GM23338 (cell line): ENCODE results near the gene CDCP1. TPM values are rescaled to one million over a fixed set of nuclear protein-coding genes. Genes with fewer than 3 reads are reported as not detected.

Source experiments
- ATAC-seq: fragments of 200-7000 bp; cut with Tn5 transposase; 3 replicates; pipeline ENCODE4 v1.9.1; 2020
- DNase-seq: peaks from one replicate; pipeline ENCODE4 v3.0.0-alpha.2; 2015; ENCODE audit warnings: low spot score
- H2AFZ ChIP-seq: fragments of 200-600 bp; sonication (generic); 2 replicates; pipeline ENCODE4 v1.8.0; 2016; ENCODE audit warnings: antibody characterized with exemption, mild to moderate bottlenecking, moderate library complexity
- H3F3A ChIP-seq: fragments of 200-600 bp; sonication (generic); replicated peaks from 2 replicates; pipeline ENCODE4 v1.8.0; 2017; ENCODE audit warnings: antibody characterized with exemption, mixed run types, low read depth
- H3K27ac ChIP-seq: fragments of 200-600 bp; sonication (generic); 2 replicates; pipeline ENCODE4 v1.6.1; 2016; ENCODE audit warnings: low read depth
- H3K27me3 ChIP-seq: fragments of 200-600 bp; sonication (generic); 2 replicates; pipeline ENCODE4 v1.8.0; 2016; ENCODE audit warnings: mild to moderate bottlenecking, mixed run types, moderate library complexity; ENCODE audit not compliant: insufficient read depth
- H3K36me3 ChIP-seq: fragments of 200-600 bp; sonication (generic); 2 replicates; pipeline ENCODE4 v1.8.0; 2016; ENCODE audit warnings: mild to moderate bottlenecking; ENCODE audit not compliant: insufficient read depth
- H3K4me1 ChIP-seq: fragments of 200-600 bp; sonication (generic); 2 replicates; pipeline ENCODE4 v1.8.0; 2016; ENCODE audit warnings: mild to moderate bottlenecking, moderate library complexity; ENCODE audit not compliant: insufficient read depth
- H3K4me2 ChIP-seq: fragments of 200-600 bp; sonication (generic); 2 replicates; pipeline ENCODE4 v1.7.1; 2017; ENCODE audit warnings: mixed run types
- H3K4me3 ChIP-seq: fragments of 200-600 bp; sonication (generic); 2 replicates; pipeline ENCODE4 v1.6.1; 2016; ENCODE audit warnings: mixed run types
- H3K79me2 ChIP-seq: fragments of 200-600 bp; sonication (generic); replicated peaks from 2 replicates; pipeline ENCODE4 v1.8.0; 2017; ENCODE audit warnings: mild to moderate bottlenecking; ENCODE audit not compliant: insufficient read depth
- H3K9me2 ChIP-seq: fragments of 200-600 bp; sonication (generic); 2 replicates; pipeline ENCODE4 v1.8.0; 2017; ENCODE audit not compliant: insufficient read depth
- H4K20me1 ChIP-seq: fragments of 200-600 bp; sonication (generic); replicated peaks from 2 replicates; pipeline ENCODE4 v1.8.0; 2017; ENCODE audit warnings: mild to moderate bottlenecking; ENCODE audit not compliant: insufficient read depth
- H3K27ac Mint-ChIP-seq: 2 replicates; pipeline ENCODE4 v1.8.0; 2020; ENCODE audit warnings: inconsistent platforms, mild to moderate bottlenecking, moderate library complexity, mixed read lengths
- H3K27me3 Mint-ChIP-seq: 3 replicates; pipeline ENCODE4 v1.8.0; 2022; ENCODE audit warnings: low read depth, mild to moderate bottlenecking, moderate library complexity, mixed read lengths, inconsistent platforms; ENCODE audit not compliant: insufficient read depth, poor library complexity
- H3K36me3 Mint-ChIP-seq: 3 replicates; pipeline ENCODE4 v1.8.0; 2021; ENCODE audit warnings: low read depth, mild to moderate bottlenecking, inconsistent platforms, moderate library complexity, mixed read lengths
- H3K4me1 Mint-ChIP-seq: 3 replicates; pipeline ENCODE4 v1.8.0; 2020; ENCODE audit warnings: mild to moderate bottlenecking, inconsistent platforms, mixed read lengths
- H3K4me3 Mint-ChIP-seq: 3 replicates; pipeline ENCODE4 v1.8.0; 2021; ENCODE audit warnings: moderate library complexity, mild to moderate bottlenecking, inconsistent platforms, mixed read lengths
- H3K9me3 Mint-ChIP-seq: 3 replicates; pipeline ENCODE4 v1.8.0; 2020; ENCODE audit warnings: moderate library complexity, mild to moderate bottlenecking, inconsistent platforms, mixed read lengths
- CREB1 ChIP-seq: fragments of 250-450 bp; sonication (Bioruptor Pico); IDR thresholded peaks from 2 replicates; pipeline ENCODE4 v1.5.0; 2020; ENCODE audit warnings: low read depth, mild to moderate bottlenecking, moderate library complexity
- EZH2 ChIP-seq: fragments of 200-600 bp; sonication (generic); IDR thresholded peaks from one replicate; pipeline ENCODE4 v1.8.0; 2017; ENCODE audit warnings: antibody characterized with exemption, mild to moderate bottlenecking, low read depth; ENCODE audit not compliant: unreplicated experiment
- EZH2phosphoT487 ChIP-seq: fragments of 200-600 bp; sonication (generic); IDR thresholded peaks from one replicate; pipeline ENCODE4 v1.8.1; 2018; ENCODE audit warnings: antibody characterized with exemption; ENCODE audit not compliant: unreplicated experiment
- JUNB ChIP-seq: IDR thresholded peaks from one replicate; pipeline ENCODE4 v1.6.1; 2016; ENCODE audit warnings: antibody characterized with exemption; ENCODE audit not compliant: unreplicated experiment
- NANOG ChIP-seq: IDR thresholded peaks from 2 replicates; pipeline ENCODE4 v1.6.1; 2016; ENCODE audit warnings: antibody characterized with exemption, borderline replicate concordance
- POLR2AphosphoS5 ChIP-seq: IDR thresholded peaks from 2 replicates; pipeline ENCODE4 v1.6.1; 2016; ENCODE audit warnings: antibody characterized with exemption, low read depth
- STAT1 ChIP-seq: IDR thresholded peaks from one replicate; pipeline ENCODE4 v1.6.1; 2016; ENCODE audit warnings: antibody characterized with exemption; ENCODE audit not compliant: unreplicated experiment
- ZNF114 ChIP-seq: fragments of 250-450 bp; sonication (Bioruptor Pico); IDR thresholded peaks from 2 replicates; pipeline ENCODE4 v1.5.0; 2020; ENCODE audit warnings: mild to moderate bottlenecking, moderate library complexity
- ZNF331 ChIP-seq: fragments of 250-450 bp; sonication (Bioruptor Pico); IDR thresholded peaks from 2 replicates; pipeline ENCODE4 v1.5.0; 2020; ENCODE audit warnings: low read depth, mild to moderate bottlenecking, moderate library complexity
- polyA plus RNA-seq: library from polyadenylated mRNA; unstranded; fragments of >200 nt; fragmentation: Nextera tagmentation; extraction: Ambion mirVana; gene quantifications from 2 replicates; pipeline ENCODE4 v1.2.1, GENCODE V29; 2016
- total RNA-seq: library from RNA; depleted of rRNA; stranded (reverse); fragments of >200 nt; shearing (Covaris generic); gene quantifications from 2 replicates; pipeline ENCODE4 v1.2.3, GENCODE V29; 2014
- TF ChIP-seq, protein P1 (sequence below): fragments of 250-450 bp; sonication (Bioruptor Pico); IDR thresholded peaks from 2 replicates; pipeline ENCODE4 v1.5.0; 2020; ENCODE audit warnings: mild to moderate bottlenecking, moderate library complexity
- TF ChIP-seq, protein P2 (sequence below): IDR thresholded peaks from one replicate; pipeline ENCODE4 v1.6.1; 2018; ENCODE audit warnings: antibody characterized with exemption; ENCODE audit not compliant: unreplicated experiment
- TF ChIP-seq, protein P3 (sequence below): IDR thresholded peaks from 2 replicates; pipeline ENCODE4 v1.6.1; 2016; ENCODE audit warnings: antibody characterized with exemption

Gene CDCP1
- total and polyA plus RNA-seq, 2 experiments from 2014 or later: 7.7 to 20.1 TPM

DNA sequence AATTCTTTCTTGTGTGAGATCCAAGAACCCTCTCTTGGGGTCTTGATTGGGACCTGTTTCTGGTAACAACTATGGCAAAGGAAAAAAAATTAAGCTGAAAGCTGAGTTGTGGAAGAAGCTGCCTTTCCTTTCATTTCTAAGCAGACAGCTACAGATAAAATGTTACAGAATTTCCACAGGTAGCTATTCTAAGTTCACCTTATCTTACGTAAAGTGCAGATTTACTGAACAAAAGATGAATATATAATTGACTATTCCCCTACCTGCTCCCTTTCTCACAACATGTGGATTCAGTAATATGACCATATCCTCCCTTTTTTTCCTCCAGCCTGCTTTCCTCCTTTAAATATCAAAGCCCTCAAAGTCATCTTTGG is 83.5 kb downstream of the CDCP1 start:
- Mint-ChIP-seq H3K27me3 (peaks cover 33% of the 10 kb centered on the region), H3K9me3 (no peaks in the 10 kb centered on the region; the same call in 2 of the 3 replicates), H3K4me1 (peaks cover 20% of the 10 kb centered on the region; the same call in 2 of the 3 replicates), H3K36me3 (no peaks in the 10 kb centered on the region), H3K27ac (no peak overlapping the region), H3K4me3 (no peak overlapping the region)
- Histone ChIP-seq H3K4me1 (peaks cover 13% of the 10 kb centered on the region), H3K4me3 (no peak overlapping the region), H3K27me3 (peaks cover 39% of the 10 kb centered on the region), H3F3A (no peaks in the 10 kb centered on the region), H3K27ac (no peak overlapping the region), H3K79me2 (no peaks in the 10 kb centered on the region), H3K9me2 (no peaks in the 10 kb centered on the region), H4K20me1 (0 out of 2 replicates have a peak, but pooled peaks cover 3% of the 10 kb centered on the region), H3K36me3 (no peaks in the 10 kb centered on the region), H2AFZ (no peak overlapping the region), H3K4me2 (no peak overlapping the region)
- TF ChIP-seq, protein P1, sequence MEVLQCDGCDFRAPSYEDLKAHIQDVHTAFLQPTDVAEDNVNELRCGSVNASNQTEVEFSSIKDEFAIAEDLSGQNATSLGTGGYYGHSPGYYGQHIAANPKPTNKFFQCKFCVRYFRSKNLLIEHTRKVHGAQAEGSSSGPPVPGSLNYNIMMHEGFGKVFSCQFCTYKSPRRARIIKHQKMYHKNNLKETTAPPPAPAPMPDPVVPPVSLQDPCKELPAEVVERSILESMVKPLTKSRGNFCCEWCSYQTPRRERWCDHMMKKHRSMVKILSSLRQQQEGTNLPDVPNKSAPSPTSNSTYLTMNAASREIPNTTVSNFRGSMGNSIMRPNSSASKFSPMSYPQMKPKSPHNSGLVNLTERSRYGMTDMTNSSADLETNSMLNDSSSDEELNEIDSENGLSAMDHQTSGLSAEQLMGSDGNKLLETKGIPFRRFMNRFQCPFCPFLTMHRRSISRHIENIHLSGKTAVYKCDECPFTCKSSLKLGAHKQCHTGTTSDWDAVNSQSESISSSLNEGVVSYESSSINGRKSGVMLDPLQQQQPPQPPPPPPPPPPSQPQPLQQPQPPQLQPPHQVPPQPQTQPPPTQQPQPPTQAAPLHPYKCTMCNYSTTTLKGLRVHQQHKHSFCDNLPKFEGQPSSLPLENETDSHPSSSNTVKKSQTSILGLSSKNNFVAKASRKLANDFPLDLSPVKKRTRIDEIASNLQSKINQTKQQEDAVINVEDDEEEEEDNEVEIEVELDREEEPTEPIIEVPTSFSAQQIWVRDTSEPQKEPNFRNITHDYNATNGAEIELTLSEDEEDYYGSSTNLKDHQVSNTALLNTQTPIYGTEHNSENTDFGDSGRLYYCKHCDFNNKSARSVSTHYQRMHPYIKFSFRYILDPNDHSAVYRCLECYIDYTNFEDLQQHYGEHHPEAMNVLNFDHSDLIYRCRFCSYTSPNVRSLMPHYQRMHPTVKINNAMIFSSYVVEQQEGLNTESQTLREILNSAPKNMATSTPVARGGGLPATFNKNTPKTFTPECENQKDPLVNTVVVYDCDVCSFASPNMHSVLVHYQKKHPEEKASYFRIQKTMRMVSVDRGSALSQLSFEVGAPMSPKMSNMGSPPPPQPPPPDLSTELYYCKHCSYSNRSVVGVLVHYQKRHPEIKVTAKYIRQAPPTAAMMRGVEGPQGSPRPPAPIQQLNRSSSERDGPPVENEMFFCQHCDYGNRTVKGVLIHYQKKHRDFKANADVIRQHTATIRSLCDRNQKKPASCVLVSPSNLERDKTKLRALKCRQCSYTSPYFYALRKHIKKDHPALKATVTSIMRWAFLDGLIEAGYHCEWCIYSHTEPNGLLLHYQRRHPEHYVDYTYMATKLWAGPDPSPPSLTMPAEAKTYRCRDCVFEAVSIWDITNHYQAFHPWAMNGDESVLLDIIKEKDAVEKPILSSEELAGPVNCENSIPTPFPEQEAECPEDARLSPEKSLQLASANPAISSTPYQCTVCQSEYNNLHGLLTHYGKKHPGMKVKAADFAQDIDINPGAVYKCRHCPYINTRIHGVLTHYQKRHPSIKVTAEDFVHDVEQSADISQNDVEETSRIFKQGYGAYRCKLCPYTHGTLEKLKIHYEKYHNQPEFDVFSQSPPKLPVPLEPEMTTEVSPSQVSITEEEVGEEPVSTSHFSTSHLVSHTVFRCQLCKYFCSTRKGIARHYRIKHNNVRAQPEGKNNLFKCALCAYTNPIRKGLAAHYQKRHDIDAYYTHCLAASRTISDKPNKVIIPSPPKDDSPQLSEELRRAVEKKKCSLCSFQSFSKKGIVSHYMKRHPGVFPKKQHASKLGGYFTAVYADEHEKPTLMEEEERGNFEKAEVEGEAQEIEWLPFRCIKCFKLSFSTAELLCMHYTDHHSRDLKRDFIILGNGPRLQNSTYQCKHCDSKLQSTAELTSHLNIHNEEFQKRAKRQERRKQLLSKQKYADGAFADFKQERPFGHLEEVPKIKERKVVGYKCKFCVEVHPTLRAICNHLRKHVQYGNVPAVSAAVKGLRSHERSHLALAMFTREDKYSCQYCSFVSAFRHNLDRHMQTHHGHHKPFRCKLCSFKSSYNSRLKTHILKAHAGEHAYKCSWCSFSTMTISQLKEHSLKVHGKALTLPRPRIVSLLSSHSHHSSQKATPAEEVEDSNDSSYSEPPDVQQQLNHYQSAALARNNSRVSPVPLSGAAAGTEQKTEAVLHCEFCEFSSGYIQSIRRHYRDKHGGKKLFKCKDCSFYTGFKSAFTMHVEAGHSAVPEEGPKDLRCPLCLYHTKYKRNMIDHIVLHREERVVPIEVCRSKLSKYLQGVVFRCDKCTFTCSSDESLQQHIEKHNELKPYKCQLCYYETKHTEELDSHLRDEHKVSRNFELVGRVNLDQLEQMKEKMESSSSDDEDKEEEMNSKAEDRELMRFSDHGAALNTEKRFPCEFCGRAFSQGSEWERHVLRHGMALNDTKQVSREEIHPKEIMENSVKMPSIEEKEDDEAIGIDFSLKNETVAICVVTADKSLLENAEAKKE (CRISPR knock-in tag): no peak
- TF ChIP-seq, protein P2, sequence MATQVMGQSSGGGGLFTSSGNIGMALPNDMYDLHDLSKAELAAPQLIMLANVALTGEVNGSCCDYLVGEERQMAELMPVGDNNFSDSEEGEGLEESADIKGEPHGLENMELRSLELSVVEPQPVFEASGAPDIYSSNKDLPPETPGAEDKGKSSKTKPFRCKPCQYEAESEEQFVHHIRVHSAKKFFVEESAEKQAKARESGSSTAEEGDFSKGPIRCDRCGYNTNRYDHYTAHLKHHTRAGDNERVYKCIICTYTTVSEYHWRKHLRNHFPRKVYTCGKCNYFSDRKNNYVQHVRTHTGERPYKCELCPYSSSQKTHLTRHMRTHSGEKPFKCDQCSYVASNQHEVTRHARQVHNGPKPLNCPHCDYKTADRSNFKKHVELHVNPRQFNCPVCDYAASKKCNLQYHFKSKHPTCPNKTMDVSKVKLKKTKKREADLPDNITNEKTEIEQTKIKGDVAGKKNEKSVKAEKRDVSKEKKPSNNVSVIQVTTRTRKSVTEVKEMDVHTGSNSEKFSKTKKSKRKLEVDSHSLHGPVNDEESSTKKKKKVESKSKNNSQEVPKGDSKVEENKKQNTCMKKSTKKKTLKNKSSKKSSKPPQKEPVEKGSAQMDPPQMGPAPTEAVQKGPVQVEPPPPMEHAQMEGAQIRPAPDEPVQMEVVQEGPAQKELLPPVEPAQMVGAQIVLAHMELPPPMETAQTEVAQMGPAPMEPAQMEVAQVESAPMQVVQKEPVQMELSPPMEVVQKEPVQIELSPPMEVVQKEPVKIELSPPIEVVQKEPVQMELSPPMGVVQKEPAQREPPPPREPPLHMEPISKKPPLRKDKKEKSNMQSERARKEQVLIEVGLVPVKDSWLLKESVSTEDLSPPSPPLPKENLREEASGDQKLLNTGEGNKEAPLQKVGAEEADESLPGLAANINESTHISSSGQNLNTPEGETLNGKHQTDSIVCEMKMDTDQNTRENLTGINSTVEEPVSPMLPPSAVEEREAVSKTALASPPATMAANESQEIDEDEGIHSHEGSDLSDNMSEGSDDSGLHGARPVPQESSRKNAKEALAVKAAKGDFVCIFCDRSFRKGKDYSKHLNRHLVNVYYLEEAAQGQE: no peak
- TF ChIP-seq CREB1 (no peak), JUNB (no peak), NANOG (no peak), ZNF331 (CRISPR knock-in tag) (no peak), EZH2 (no peak), EZH2phosphoT487 (no peak), STAT1 (no peak), ZNF114 (CRISPR knock-in tag) (no peak), POLR2AphosphoS5 (no peak)
- TF ChIP-seq, protein P3, sequence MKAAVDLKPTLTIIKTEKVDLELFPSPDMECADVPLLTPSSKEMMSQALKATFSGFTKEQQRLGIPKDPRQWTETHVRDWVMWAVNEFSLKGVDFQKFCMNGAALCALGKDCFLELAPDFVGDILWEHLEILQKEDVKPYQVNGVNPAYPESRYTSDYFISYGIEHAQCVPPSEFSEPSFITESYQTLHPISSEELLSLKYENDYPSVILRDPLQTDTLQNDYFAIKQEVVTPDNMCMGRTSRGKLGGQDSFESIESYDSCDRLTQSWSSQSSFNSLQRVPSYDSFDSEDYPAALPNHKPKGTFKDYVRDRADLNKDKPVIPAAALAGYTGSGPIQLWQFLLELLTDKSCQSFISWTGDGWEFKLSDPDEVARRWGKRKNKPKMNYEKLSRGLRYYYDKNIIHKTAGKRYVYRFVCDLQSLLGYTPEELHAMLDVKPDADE: no peak
- ATAC-seq (no peak), DNase-seq (no peak)
